HEK293 (cell line): ENCODE data around the gene DNAH6.

ENCODE experiments used
- CTCF ChIA-PET: fragments of 350-600 bp; formaldehyde crosslinking; extraction: SDS; loops from one replicate; lab custom pipeline; 2021; ENCODE audit warnings: antibody characterized with exemption; lab: Yijun Ruan, JAX
- POLR2A ChIA-PET: fragments of 300-600 bp; formaldehyde crosslinking; extraction: SDS; loops from one replicate; lab custom pipeline; 2020; ENCODE audit warnings: antibody characterized with exemption, inconsistent platforms; lab: Yijun Ruan, JAX
- H3K27ac ChIP-seq: fragments of 200-500 bp; sonication (Bioruptor generic); 2 replicates; pipeline ENCODE4 v1.5.1; 2014; ENCODE audit warnings: low read depth, low read length, control low read depth, inconsistent platforms; ENCODE audit errors: extremely low read depth
- H3K36me3 ChIP-seq, 2 experiments: fragments of 200-500 bp in 1 of 2; sonication (Bioruptor generic) in 1 of 2; 1 replicate in 1 of 2; 2 replicates in 1 of 2; pipeline ENCODE4 v1.5.1; 2014 to 2017; ENCODE audit warnings: inconsistent platforms in 2 of 2, low read length in 2 of 2; ENCODE audit not compliant: control insufficient read depth in 2 of 2, insufficient read depth in 1 of 2
- H3K4me1 ChIP-seq: fragments of 200-500 bp; sonication (Bioruptor generic); 2 replicates; pipeline ENCODE4 v1.5.1; 2014; ENCODE audit warnings: mild to moderate bottlenecking, low read length, inconsistent platforms; ENCODE audit not compliant: control insufficient read depth, insufficient read depth
- H3K4me3 ChIP-seq: 2 replicates; pipeline ENCODE4 v1.5.1; 2011; ENCODE audit warnings: low read depth, mild to moderate bottlenecking, control low read depth, low read length, moderate library complexity
- H3K9me3 ChIP-seq: fragments of 200-500 bp; sonication (Bioruptor generic); 2 replicates; pipeline ENCODE4 v1.5.1; 2014; ENCODE audit warnings: low read depth, low read length, inconsistent platforms; ENCODE audit not compliant: control insufficient read depth, insufficient read depth
- AEBP2 ChIP-seq: fragments of 450-650 bp; formaldehyde crosslinking; IDR thresholded peaks from 2 replicates; pipeline ENCODE4 v1.5.1; 2016; ENCODE audit warnings: missing biosample characterization, missing genetic modification characterization, borderline replicate concordance
- BCL6B ChIP-seq: fragments of 450-650 bp; formaldehyde crosslinking; IDR thresholded peaks from 2 replicates; pipeline ENCODE4 v1.5.1; 2017; ENCODE audit warnings: missing biosample characterization, missing genetic modification characterization
- GFI1B ChIP-seq: fragments of 450-650 bp; formaldehyde crosslinking; IDR thresholded peaks from 2 replicates; pipeline ENCODE4 v1.5.1; 2016; ENCODE audit warnings: missing biosample characterization, missing genetic modification characterization
- GLIS1 ChIP-seq: fragments of 450-650 bp; formaldehyde crosslinking; IDR thresholded peaks from 2 replicates; pipeline ENCODE4 v1.5.1; 2016; ENCODE audit warnings: missing biosample characterization, missing genetic modification characterization
- GLIS2 ChIP-seq: fragments of 450-650 bp; formaldehyde crosslinking; IDR thresholded peaks from 2 replicates; pipeline ENCODE4 v1.5.1; 2016; ENCODE audit warnings: missing biosample characterization, missing genetic modification characterization
- HOXA7 ChIP-seq: sonication (generic); formaldehyde crosslinking; IDR thresholded peaks from 2 replicates; pipeline ENCODE4 v1.8.1; 2022; ENCODE audit warnings: missing genetic modification reagents, borderline replicate concordance
- HOXD13 ChIP-seq: sonication (generic); formaldehyde crosslinking; IDR thresholded peaks from 2 replicates; pipeline ENCODE4 v1.8.0; 2022; ENCODE audit warnings: missing genetic modification reagents, borderline replicate concordance
- OSR2 ChIP-seq: fragments of 450-650 bp; formaldehyde crosslinking; IDR thresholded peaks from 2 replicates; pipeline ENCODE4 v1.5.1; 2016; ENCODE audit warnings: missing biosample characterization, missing genetic modification characterization
- TRIM28 ChIP-seq: IDR thresholded peaks from 2 replicates; pipeline ENCODE4 v1.6.1; 2011; ENCODE audit warnings: low read length, control low read depth, borderline replicate concordance
- ZBTB11 ChIP-seq: fragments of 450-650 bp; formaldehyde crosslinking; conservative IDR thresholded peaks from 2 replicates; pipeline ENCODE4 v1.5.1; 2016; ENCODE audit warnings: low read depth, missing biosample characterization, missing genetic modification characterization
- ZBTB21 ChIP-seq: fragments of 450-650 bp; formaldehyde crosslinking; IDR thresholded peaks from 2 replicates; pipeline ENCODE4 v1.5.1; 2017; ENCODE audit warnings: missing biosample characterization, missing genetic modification characterization
- ZIC2 ChIP-seq: fragments of 450-650 bp; formaldehyde crosslinking; IDR thresholded peaks from 2 replicates; pipeline ENCODE4 v1.5.1; 2016; ENCODE audit warnings: missing biosample characterization, missing genetic modification characterization
- ZNF10 ChIP-seq: fragments of 450-650 bp; formaldehyde crosslinking; IDR thresholded peaks from 2 replicates; pipeline ENCODE4 v1.5.1; 2017; ENCODE audit warnings: missing biosample characterization, missing genetic modification characterization
- ZNF146 ChIP-seq: fragments of 450-650 bp; formaldehyde crosslinking; IDR thresholded peaks from 2 replicates; pipeline ENCODE4 v1.5.1; 2016; ENCODE audit warnings: missing biosample characterization, missing genetic modification characterization
- ZNF16 ChIP-seq: fragments of 450-650 bp; formaldehyde crosslinking; IDR thresholded peaks from 2 replicates; pipeline ENCODE4 v1.5.1; 2016; ENCODE audit warnings: low read depth, missing biosample characterization, missing genetic modification characterization
- ZNF221 ChIP-seq: fragments of 450-650 bp; formaldehyde crosslinking; IDR thresholded peaks from 2 replicates; pipeline ENCODE4 v1.5.1; 2017; ENCODE audit warnings: missing biosample characterization, missing genetic modification characterization, borderline replicate concordance
- ZNF311 ChIP-seq: fragments of 450-650 bp; formaldehyde crosslinking; IDR thresholded peaks from 2 replicates; pipeline ENCODE4 v1.5.1; 2017; ENCODE audit warnings: missing biosample characterization, missing genetic modification characterization, borderline replicate concordance
- ZNF366 ChIP-seq: fragments of 450-650 bp; formaldehyde crosslinking; conservative IDR thresholded peaks from 2 replicates; pipeline ENCODE4 v1.5.1; 2016; ENCODE audit warnings: missing biosample characterization, missing genetic modification characterization
- ZNF404 ChIP-seq: fragments of 450-650 bp; formaldehyde crosslinking; IDR thresholded peaks from 2 replicates; pipeline ENCODE4 v1.5.1; 2017; ENCODE audit warnings: missing biosample characterization, missing genetic modification characterization
- ZNF416 ChIP-seq: fragments of 450-650 bp; formaldehyde crosslinking; IDR thresholded peaks from 2 replicates; pipeline ENCODE4 v1.5.1; 2016; ENCODE audit warnings: missing biosample characterization, missing genetic modification characterization
- ZNF473 ChIP-seq: fragments of 450-650 bp; formaldehyde crosslinking; IDR thresholded peaks from 2 replicates; pipeline ENCODE4 v1.5.1; 2017; ENCODE audit warnings: missing biosample characterization, missing genetic modification characterization
- ZNF510 ChIP-seq: fragments of 450-650 bp; formaldehyde crosslinking; IDR thresholded peaks from 2 replicates; pipeline ENCODE4 v1.5.1; 2018; ENCODE audit warnings: mild to moderate bottlenecking, missing genetic modification characterization, missing biosample characterization; ENCODE audit not compliant: insufficient replicate concordance
- ZNF600 ChIP-seq: fragments of 450-650 bp; formaldehyde crosslinking; IDR thresholded peaks from 2 replicates; pipeline ENCODE4 v1.5.1; 2016; ENCODE audit warnings: missing biosample characterization, missing genetic modification characterization
- ZNF623 ChIP-seq: fragments of 450-650 bp; formaldehyde crosslinking; IDR thresholded peaks from 2 replicates; pipeline ENCODE4 v1.5.1; 2016; ENCODE audit warnings: missing biosample characterization, missing genetic modification characterization
- ZNF629 ChIP-seq: fragments of 450-650 bp; formaldehyde crosslinking; IDR thresholded peaks from 2 replicates; pipeline ENCODE4 v1.5.1; 2017; ENCODE audit warnings: missing biosample characterization, missing genetic modification characterization
- ZNF664 ChIP-seq: fragments of 450-650 bp; formaldehyde crosslinking; IDR thresholded peaks from 2 replicates; pipeline ENCODE4 v1.5.1; 2016; ENCODE audit warnings: missing biosample characterization, missing genetic modification characterization
- ZNF677 ChIP-seq: fragments of 450-650 bp; IDR thresholded peaks from 2 replicates; pipeline ENCODE4 v1.5.0; 2018; ENCODE audit warnings: missing biosample characterization, mild to moderate bottlenecking, missing genetic modification characterization, moderate library complexity
- ZNF692 ChIP-seq: fragments of 450-650 bp; formaldehyde crosslinking; IDR thresholded peaks from 2 replicates; pipeline ENCODE4 v1.5.1; 2016; ENCODE audit warnings: missing biosample characterization, missing genetic modification characterization
- ZNF837 ChIP-seq: fragments of 450-650 bp; formaldehyde crosslinking; IDR thresholded peaks from 2 replicates; pipeline ENCODE4 v1.5.1; 2016; ENCODE audit warnings: missing biosample characterization, missing genetic modification characterization

Gene DNAH6

GRCh38 chr2:84497285-84497684, 19.0 kb upstream of the DNAH6 start:
- H3K9me3 ChIP-seq: no peaks in the 10 kb centered on the region
- no peaks in the 10 kb centered on the region for H3K36me3 ChIP-seq
- H3K4me1 ChIP-seq: no peaks in the 10 kb centered on the region
- H3K4me3 ChIP-seq: no peak overlapping the region
- no peak for TF ChIP-seq ZNF692
- no peak for TF ChIP-seq ZNF146 (tag by site-specific recombination)
- TF ChIP-seq ZNF16 (tag by site-specific recombination): no peak
- TF ChIP-seq ZBTB11 (tag by site-specific recombination): no peak
- no peak for TF ChIP-seq OSR2 (tag by site-specific recombination)
- TF ChIP-seq ZNF664 (tag by site-specific recombination): no peak
- TF ChIP-seq ZNF416: no peak
- TF ChIP-seq ZNF629 (tag by site-specific recombination): no peak
- no peak for TF ChIP-seq HOXA7 (CRISPR knock-in tag)
- no peak for TF ChIP-seq GLIS2 (tag by site-specific recombination)
- TF ChIP-seq TRIM28: no peak
- TF ChIP-seq ZNF837 (tag by site-specific recombination): no peak
- no peak for TF ChIP-seq ZBTB21 (tag by site-specific recombination)
- no peak for TF ChIP-seq ZIC2 (tag by site-specific recombination)
- TF ChIP-seq, all 188 proteins: peak for 0
- H3K27ac ChIP-seq: no peak overlapping the region
- ChIA-PET POLR2A (no interaction called here), CTCF (interaction anchor here (0.6 to 1.6 kb wide), 8 partner anchors 8 to 429 kb away, joined by 3 to 17 read pairs (median 4); no protein-coding TSS in a partner anchor)

- no peaks in the 10 kb centered on the region for H3K9me3 ChIP-seq
- no peak overlapping the region for H3K4me3 ChIP-seq
- POLR2A ChIA-PET: no interaction called here
- H3K36me3 ChIP-seq: no peaks in the 10 kb centered on the region
- no peak overlapping the region for H3K27ac ChIP-seq
- H3K4me1 ChIP-seq: no peaks in the 10 kb centered on the region
- CTCF ChIA-PET: interaction anchor here (0.9 to 1.6 kb wide), 4 partner anchors 9 to 366 kb away, joined by 3 to 17 read pairs (median 4); no protein-coding TSS in a partner anchor
- no peak for TF ChIP-seq HOXD13
- no peak for TF ChIP-seq ZNF221 (tag by site-specific recombination)
- no peak for TF ChIP-seq ZNF473
- no peak for TF ChIP-seq AEBP2 (tag by site-specific recombination)
- no peak for TF ChIP-seq ZNF677 (tag by site-specific recombination)
- no peak for TF ChIP-seq BCL6B
- no peak for TF ChIP-seq ZNF404
- no peak for TF ChIP-seq GFI1B (tag by site-specific recombination)
- no peak for TF ChIP-seq ZNF623 (tag by site-specific recombination)
- no peak for TF ChIP-seq ZNF10 (tag by site-specific recombination)
- no peak for TF ChIP-seq ZNF366 (tag by site-specific recombination)
- TF ChIP-seq GLIS1: no peak
- no peak for TF ChIP-seq ZNF600 (tag by site-specific recombination)
- no peak for TF ChIP-seq ZNF510 (tag by site-specific recombination)
- no peak for TF ChIP-seq ZNF311 (tag by site-specific recombination)
Measured at GRCh38 chr2:84498150-84498799, 18.0 kb upstream of the DNAH6 start.
